Keratinocyte (primary cell): Measurements from ENCODE around the gene STK32C.

Experiments
- CTCF ChIP-seq, 3 experiments: IDR thresholded peaks in 1 of 3; conservative IDR thresholded peaks in 1 of 3; optimal IDR thresholded peaks in 1 of 3; 2 replicates in 2 of 3; 3 replicates in 1 of 3; pipeline versions ENCODE3 to v1.5.1; 2011; ENCODE audit warnings: low read length in 3 of 3, mild to moderate bottlenecking in 3 of 3, moderate library complexity in 2 of 3, control low read depth in 1 of 3, inconsistent platforms in 1 of 3; ENCODE audit not compliant: insufficient read depth in 2 of 3; ENCODE audit errors: extremely low read depth in 1 of 3
- EZH2 ChIP-seq: IDR thresholded peaks from one replicate; pipeline ENCODE4 v1.6.1; 2012; ENCODE audit warnings: inconsistent platforms, mild to moderate bottlenecking, low read length, moderate library complexity

GRCh38 chr10:132183046-132183445 is 124.7 kb downstream of the STK32C start:
- TF ChIP-seq EZH2 (no peak), CTCF (optimal IDR thresholded peaks at IDR 0.05 in 1 of 3, IDR thresholded peaks at IDR 0.05 in 1 of 3, conservative IDR thresholded peaks at IDR 0.05 in 1 of 3; ENCODE audit: extremely low read depth in 1 of 3, insufficient read depth in 2 of 3, low read length in 3 of 3) (no peak)
